ENCODE results near the gene TXNDC16.

DNA sequence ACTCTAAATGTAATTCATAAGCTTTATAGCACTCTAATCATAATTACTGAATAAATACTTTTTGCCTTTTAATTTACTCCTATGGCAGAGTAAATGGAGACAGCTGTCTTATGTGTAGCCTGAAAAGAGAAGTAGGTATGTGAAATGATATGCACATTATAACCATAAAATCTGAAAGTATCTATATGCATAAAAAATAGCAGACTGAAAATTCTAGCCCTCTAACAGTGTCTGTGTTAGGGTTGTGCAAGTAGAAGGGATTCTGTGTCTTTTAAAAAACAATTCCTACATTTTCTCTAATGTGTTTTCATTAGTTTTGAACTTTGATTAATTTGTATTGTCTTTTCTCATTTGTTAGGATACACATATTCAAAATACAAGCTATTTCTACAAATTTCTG lies 94.9 kb downstream of the TXNDC16 start:
- TF ChIP-seq, protein P1, sequence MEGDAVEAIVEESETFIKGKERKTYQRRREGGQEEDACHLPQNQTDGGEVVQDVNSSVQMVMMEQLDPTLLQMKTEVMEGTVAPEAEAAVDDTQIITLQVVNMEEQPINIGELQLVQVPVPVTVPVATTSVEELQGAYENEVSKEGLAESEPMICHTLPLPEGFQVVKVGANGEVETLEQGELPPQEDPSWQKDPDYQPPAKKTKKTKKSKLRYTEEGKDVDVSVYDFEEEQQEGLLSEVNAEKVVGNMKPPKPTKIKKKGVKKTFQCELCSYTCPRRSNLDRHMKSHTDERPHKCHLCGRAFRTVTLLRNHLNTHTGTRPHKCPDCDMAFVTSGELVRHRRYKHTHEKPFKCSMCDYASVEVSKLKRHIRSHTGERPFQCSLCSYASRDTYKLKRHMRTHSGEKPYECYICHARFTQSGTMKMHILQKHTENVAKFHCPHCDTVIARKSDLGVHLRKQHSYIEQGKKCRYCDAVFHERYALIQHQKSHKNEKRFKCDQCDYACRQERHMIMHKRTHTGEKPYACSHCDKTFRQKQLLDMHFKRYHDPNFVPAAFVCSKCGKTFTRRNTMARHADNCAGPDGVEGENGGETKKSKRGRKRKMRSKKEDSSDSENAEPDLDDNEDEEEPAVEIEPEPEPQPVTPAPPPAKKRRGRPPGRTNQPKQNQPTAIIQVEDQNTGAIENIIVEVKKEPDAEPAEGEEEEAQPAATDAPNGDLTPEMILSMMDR (IDR thresholded peaks at IDR 0.05; ENCODE audit: extremely low read depth in 1 of 2, insufficient read depth in 1 of 2, low read depth in 1 of 2, low read length in 2 of 2), result no peak
- TF ChIP-seq EZH2 (IDR thresholded peaks at IDR 0.05; ENCODE audit: borderline replicate concordance, low read depth, low read length, severe bottlenecking) (no peak), MYC (IDR thresholded peaks at IDR 0.05; ENCODE audit: low read depth, low read length) (no peak), FOS (IDR thresholded peaks at IDR 0.05; ENCODE audit: borderline replicate concordance, insufficient read depth, low read length) (no peak)
